Measurements from ENCODE around the gene NCDN.

NCDN gene, protein sequence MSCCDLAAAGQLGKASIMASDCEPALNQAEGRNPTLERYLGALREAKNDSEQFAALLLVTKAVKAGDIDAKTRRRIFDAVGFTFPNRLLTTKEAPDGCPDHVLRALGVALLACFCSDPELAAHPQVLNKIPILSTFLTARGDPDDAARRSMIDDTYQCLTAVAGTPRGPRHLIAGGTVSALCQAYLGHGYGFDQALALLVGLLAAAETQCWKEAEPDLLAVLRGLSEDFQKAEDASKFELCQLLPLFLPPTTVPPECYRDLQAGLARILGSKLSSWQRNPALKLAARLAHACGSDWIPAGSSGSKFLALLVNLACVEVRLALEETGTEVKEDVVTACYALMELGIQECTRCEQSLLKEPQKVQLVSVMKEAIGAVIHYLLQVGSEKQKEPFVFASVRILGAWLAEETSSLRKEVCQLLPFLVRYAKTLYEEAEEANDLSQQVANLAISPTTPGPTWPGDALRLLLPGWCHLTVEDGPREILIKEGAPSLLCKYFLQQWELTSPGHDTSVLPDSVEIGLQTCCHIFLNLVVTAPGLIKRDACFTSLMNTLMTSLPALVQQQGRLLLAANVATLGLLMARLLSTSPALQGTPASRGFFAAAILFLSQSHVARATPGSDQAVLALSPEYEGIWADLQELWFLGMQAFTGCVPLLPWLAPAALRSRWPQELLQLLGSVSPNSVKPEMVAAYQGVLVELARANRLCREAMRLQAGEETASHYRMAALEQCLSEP

DNA sequence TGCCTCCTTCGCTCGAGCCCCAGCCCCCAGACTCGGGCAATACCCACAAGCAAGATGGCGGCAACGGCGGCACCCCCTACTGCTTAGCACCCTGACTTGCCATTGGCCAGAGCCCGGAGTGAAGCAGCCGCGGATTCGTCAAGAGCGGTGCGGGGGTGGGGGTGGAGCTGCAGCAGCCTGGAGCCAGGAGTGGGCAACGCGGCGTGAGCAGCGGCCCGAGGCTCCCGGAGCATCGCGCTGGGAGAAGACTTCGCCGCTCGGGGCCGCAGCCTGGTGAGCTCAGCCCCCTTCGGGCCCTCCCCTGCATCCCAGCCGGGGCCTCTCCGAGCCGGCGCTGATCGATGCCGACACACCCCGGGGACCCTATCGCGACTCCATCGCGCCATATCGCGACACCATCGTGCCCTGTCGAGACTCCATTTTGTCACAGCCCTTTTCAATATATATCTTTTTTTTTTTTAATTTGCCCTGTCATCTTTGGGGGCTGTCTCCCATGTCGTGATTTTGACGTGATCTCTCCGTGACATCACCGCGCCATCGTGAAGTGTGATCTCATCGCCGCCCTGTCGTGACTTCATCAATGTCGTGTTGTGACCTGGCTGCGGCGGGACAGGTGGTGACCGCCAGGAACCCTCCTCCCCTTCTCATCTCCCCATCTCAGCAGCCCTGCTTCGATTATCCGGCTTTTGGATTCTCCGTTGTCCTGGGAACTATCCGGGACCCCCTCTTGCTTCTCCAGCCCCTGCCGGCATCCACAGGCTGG is at the start of gene NCDN:
Gene NCDN (plus strand): TSS at position 189 of the 763 bp plus-strand sequence. CDS start 392 bp downstream, at position 581.
- DNase-seq (ENCODE audit: low read depth), result peak; percentile 89

DNA sequence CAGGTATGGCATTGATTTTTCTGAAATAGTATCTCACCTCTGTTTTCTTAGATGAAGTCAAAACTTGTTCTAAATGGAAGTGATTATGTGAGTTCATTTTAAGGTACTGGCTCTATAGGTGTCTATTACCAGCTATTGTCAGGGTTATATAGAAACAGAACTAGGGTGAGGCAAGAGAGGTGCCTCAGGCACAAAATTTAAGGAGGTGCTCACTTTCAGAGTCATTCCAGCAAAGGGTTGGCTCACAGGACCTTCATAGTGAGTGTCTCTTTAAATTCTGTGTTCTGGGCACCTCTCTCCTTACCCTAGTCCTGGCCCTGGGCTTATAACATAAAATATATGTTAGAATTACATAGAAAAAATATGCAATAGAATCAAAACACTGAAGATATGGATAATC is 49.7 kb upstream of the NCDN start:
- DNase-seq (ENCODE audit: low read depth), result no peak

DNA sequence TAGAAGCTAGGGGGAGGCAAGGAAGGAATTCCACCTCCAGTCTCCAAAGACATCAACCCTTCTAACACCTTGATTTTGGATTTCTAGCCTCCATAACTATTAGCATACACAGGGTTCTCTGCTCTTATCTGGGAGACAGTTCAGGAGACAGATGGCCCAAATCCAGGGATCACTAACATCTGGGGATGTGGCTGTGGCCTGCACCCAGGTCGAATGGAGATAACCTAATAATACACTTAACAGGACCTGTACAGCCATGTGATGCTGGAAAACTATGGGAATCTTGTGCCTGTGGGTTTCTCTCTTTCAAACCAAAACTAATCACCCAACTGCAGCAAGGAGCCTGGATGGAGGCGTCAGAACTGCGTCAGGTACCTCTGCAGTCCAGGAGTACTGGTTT is 48.0 kb upstream of the NCDN start:
- no peak for DNase-seq (ENCODE audit: low read depth)

DNA sequence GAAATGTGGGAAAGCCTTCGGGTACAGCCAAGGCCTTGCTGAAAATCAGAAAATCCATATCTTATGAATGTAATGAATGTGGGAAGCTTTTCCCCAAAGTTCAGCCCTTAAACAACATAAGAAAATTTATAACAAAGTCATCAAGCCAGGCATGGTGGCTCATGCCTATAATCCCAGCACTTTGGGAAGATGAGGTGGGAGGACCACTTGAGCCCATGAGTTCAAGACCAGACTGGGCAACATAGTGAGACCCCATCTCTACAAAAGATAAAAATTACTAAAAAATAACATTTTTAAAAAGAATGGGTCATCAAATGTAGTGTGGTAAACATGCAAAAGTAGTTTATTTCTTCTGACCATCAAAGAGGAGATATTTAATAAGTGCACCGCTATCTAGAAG is 46.3 kb upstream of the NCDN start:
- no peak for DNase-seq (ENCODE audit: low read depth)

DNA sequence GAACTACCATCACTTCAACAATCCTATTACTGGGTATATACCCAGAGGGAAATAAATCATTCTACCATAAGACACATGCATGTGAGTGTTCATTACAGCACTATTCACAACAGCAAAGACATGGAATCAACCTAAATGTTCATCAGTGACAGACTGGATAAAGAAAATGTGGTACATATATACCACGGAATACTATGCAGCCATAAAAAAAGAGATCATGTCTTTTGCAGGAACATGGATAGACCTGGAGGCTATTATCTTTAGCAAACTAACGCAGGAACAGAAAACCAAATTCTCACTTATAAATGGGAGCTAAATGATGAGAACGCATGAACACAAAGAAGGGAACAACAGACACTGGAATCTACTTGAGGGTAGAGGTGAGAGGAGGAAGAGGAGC is 39.4 kb upstream of the NCDN start:
- DNase-seq (ENCODE audit: low read depth), result no peak

DNA sequence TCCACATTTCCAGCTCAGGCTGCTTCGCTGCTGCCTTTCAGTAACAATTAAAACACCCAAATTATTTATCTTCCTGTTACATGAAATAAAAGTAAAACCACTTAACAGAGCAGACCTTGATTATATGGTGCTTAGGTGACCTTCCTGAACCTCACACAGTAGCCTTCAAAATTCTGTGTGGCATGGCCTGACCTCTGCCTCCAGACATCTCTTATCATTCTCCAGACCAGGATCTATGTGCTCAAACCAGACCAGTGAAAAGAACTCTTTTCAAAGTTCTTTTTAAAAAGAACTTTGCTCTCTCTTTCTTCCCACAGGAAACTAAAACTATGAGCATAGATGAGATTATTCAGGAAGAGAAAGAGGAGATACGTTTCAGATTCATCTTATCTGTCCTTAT is 38.2 kb upstream of the NCDN start:
- DNase-seq (ENCODE audit: low read depth), result no peak

DNA sequence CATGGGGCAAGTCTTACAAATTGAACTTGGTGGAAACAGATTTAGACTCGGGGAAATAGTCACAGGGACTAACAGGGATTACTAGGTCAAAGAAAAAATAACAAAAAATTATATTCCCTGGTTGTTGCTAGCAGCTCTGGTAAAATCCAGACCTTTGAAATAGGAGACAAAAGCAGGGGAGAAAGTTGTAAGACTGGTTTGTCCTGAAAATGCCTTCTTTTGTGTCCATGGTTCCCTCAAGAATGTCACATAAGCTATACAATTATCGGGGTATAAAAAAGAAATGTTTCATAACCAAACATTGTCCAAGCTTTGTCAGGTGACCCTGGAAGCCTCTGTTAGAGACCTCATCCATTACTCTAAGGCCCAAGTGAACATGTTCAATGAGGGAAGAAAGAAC is 33.5 kb upstream of the NCDN start:
- DNase-seq (ENCODE audit: low read depth), result no peak

DNA sequence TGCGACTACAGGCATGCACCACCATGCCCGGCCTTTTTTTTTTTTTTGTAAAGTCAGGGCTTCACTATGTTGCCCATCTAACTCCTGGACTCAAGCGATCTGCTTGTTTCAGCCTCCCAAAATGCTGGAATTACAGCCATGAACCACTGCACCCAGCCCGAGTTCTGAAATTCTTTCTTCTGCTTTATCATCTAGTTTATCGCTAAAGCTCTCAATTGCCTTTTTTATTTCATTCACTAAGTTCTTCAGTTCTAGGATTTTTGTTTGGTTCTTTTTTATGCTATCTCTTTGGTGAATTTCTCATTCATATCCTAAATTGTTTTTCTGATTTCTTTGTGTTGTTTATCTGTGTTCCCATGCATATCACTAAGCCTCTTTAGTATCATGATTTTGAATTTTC is 27.4 kb upstream of the NCDN start:
- no peak for DNase-seq (ENCODE audit: low read depth)

DNA sequence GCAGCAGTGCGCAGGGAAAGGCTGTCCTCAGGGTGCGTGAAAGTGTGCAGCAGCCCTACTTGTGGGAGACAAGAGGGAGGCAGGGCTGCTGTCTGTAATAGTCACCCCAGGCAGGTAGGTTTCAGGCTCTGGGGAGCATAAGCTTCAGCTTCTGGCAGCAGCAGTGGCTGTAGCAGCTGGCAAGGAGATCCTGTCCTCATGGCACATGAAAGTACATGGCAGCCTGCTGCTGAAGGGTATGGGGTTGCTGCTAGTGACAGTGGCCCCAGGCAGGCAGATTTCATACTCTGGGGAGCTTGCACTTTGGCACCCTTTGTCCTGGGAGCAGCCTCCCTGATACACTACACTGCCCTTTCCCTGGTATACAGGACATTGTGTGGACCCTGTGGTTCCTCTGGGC is 26.7 kb upstream of the NCDN start:
- DNase-seq (ENCODE audit: low read depth), result no peak

DNA sequence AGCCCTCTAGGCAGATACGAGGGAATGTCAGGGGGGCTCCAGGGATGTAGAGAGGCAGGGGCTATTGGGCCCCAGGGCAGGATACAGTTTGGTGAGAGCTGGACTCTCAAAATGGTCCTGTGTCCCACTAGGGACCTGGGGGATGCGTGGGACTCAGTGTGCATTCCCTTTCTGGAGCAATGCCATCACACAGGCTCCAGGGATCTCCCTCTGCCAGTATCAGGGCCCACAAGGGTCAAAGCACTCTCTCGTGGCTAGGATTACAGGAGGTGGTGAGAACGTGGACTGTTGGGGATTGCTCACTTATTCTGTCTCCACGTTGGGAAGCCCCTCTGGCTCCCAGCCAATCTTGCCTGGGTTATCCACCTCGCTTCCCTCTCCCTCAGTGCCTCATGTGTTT is 26.2 kb upstream of the NCDN start:
- no peak for DNase-seq (ENCODE audit: low read depth)

DNA sequence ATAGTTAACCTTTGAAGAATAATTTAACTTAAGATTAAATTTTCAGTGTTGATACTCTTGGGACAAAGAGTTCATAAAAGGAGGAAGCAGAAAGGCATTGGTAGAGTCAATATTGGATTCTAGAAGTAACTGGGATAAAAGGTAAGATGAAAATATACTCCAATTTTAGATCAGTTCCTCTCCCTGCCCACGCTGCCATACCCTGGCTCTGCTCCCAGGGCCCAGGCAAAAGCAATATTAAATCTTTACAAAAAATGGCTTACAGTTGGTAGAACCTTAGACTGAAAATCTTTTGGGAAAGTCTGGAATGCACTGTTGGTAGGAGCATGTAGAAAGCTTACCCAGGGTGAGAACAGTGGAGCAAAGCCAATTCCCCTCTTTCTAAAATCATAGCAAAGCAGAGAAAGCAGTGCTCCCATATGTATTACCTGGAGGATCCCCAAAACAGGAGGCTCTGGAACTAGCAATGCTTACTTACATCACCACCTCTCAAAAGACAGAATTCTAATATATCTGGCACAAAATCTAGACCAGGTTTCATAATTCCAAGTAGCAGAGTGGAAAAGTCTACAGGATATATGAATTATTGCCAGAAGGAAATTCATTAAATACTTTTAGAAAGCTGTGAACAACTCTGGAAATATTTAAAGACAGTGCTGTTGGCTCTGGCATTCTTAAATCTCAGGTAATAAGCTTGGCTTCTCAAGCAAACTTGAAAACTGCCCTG is 24.9 kb upstream of the NCDN start:
- no peak for DNase-seq (ENCODE audit: low read depth)

DNA sequence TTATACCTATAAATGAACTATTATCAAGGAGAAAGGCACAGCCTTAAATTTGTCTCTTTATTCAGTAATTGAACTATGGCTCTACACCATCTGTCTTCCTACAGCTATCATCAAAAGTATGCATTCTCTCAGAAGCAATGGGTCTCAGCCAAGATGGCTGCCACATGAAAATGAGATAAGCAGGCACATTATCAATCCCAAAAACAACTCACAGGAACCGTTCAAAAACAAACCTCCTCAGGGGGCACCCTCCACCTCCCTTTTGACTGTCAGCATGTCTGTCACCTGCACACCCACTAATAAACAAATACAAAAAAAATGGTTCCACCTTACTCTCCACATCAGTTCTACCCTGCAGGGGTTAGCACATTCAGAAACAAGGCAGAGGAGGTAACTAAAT is 24.0 kb upstream of the NCDN start:
- DNase-seq (ENCODE audit: low read depth), result no peak

DNA sequence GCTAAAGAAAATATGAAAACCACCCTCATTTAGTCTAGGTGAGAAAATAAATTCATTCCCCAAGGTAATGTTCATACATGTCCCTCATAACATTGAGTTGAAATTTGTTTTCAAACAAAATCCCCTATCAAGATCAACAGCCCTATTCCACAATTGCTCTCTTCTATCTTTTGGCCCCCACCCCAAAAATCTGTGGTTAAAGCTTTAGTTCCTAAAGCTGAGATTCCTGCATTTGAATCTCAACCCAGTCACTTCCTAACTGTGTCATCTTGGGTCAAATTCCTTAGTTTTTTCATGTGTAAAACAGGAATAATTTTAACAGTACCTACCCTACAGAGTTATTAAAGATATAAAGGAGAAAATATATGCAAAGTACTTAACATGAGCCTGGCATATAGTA is 22.4 kb upstream of the NCDN start:
- DNase-seq (ENCODE audit: low read depth), result no peak

DNA sequence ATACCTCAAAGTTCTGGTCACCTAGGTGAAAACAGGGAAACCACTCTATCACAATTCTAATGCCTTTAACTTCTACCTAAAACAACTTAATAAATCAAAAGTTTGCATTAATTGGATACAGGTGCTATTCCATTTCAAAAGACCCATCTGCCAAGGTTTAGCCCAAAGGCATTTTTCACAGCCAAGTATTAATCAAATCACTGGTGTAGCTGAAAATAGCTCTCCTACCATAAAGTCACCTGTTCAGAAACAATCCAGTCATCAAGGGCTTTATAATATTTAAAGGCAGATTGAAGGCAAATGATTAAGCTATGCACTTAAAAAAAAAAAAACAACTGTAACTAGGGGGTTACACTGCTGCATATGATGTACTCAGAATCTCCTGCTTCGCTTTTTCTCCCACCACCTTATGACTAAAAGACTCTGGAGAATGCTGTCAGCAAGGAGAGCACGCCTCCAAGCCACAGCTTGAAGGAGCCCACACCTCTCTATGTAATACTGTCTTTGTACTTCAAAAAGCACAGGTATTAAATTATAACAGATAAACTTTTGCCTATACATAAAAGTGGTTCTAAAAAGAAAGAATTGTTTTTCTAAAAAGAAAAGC is 20.9 kb upstream of the NCDN start:
- no peak for DNase-seq (ENCODE audit: low read depth)

DNA sequence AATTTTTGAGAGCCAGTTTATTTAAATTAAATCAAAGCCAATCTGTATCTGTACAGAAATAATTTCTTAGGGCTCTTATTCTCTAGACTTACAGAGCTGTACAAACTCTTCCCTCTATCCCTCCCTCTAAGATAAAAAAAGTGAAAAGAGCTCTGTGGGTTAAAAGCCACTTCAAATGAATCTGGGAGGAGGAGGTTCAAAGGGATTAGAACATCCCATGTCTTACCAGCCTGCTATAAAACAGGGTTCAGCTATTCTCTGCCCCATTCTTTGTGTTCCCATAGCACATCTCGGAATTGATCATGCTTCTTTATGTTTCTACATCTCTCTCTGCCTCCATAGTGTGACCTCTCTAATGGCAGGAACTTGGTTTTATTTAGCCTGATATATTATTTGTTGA is 19.8 kb upstream of the NCDN start:
- no peak for DNase-seq (ENCODE audit: low read depth)

DNA sequence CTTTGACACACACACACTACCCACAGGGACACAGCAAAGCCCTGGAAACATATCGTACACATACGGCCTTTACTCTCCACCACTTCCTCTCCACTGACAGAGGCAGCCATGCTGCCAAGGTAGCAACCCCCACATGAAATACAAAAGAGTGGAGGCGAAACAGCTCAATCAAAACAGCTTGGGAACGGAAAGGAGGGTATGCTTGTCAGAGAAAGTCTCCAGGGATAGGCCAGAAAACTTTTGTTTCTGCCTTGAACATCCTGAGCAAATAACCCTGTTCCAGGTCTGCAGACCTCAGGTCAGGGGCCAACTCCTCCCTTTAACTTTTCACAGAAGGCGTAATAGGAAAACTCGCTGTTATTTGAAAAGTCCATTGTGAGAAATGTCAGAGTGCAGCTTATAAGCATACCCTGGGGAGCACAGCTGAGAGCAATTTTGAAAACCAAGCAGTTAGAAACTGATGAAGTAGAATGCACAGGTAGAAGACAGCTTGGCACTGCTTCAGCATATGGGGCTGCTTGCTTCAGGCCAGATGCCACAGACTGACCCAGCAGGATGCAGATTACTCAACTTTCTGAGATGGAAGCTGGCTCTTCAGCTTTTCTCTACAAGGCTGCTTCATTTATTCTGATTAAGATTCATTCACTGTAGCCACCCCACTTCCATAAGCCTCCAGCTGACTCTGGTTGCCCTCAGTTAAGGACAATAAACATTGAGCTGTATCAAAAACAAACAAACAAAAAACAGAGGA is 18.4 kb upstream of the NCDN start:
- DNase-seq (ENCODE audit: low read depth), result no peak

DNA sequence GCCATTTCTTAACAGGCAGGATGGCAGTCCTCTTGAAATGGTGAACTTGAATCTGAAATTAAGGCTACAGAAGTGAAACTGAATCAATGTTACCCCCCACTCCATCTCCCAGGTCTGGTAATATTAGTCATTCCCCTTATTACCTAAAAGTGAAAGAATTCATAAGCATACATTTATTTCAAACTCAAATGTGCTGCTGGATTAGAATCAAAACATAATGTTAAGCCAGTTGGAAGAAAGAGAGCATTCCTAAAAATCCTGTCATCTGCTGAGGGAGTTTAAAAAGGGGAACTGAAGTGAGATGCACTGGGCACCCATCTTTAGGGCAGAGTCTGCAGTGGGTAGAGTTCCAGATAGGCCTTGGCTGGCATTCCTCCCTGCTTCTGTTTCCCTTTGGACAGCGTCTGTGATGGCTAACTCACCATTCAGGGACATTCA is 17.8 kb upstream of the NCDN start:
- DNase-seq (ENCODE audit: low read depth), result no peak

DNA sequence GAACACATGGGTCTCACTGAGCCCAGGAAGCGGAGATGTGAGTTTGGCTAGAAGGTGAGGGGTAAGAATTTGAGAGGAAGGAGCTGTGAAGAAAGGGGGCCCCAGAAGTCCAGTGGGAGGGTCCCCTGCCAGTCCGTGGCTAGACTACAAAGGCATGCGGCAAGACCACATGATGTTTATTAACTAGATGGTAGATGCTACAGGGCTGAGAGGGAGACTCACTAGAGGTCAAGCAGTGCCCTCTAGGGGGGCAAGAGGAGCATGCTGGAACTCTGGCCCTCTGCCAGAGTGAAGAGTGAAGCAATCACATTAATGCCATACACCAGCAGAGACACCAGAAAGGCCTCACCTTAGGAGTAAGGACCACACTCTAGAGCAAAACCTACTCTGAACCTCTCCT is 12.6 kb upstream of the NCDN start:
- DNase-seq (ENCODE audit: low read depth), result no peak

DNA sequence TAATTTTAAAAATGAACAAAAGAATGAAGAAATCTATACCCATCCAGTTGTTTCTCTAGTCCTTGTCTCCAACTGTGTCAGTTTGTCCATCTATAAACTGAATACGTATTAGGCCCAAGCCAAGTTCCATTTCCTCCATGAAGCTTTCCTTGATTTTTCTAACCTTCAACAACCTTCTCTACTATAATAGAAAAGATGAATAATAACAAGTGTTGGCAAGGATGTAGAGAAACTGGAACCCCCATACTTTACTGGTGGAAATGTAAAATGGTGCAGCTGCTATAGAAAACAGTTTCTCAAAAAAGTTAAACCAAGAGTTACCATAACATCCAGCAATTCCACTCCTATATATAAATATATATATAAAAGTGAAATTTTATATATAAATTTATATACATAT is 11.0 kb upstream of the NCDN start:
- DNase-seq (ENCODE audit: low read depth), result no peak

DNA sequence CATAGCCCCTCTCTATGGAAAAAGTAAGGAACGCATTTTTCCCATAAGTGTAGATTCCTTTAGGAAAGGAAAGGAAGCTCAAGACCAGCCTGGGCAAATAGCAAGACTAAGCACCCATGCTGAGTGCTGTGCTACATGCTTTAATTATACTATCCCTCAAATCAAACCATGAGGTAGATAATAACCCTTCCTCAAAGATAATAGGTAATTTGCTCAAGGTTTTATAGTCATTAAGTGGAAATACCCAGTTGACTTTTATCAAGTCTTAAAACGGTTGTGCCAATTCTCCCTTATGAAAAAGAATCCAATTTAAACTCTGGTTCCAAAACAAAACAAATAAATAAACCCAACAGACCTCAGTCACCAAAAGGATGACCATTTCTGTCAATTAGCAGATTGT is 3.7 kb upstream of the NCDN start:
- no peak for DNase-seq (ENCODE audit: low read depth)
